Measurements from ENCODE around the gene PLCG1. TPM values are rescaled to one million over a fixed set of nuclear protein-coding genes. Genes with fewer than 3 reads are reported as not detected.

PLCG1 gene
- total and polyA plus RNA-seq, 2 of the 8 experiments (the other 6 are each of a cell fraction or from before 2014, with no cell fraction given), result 103 to 154 TPM

DNA sequence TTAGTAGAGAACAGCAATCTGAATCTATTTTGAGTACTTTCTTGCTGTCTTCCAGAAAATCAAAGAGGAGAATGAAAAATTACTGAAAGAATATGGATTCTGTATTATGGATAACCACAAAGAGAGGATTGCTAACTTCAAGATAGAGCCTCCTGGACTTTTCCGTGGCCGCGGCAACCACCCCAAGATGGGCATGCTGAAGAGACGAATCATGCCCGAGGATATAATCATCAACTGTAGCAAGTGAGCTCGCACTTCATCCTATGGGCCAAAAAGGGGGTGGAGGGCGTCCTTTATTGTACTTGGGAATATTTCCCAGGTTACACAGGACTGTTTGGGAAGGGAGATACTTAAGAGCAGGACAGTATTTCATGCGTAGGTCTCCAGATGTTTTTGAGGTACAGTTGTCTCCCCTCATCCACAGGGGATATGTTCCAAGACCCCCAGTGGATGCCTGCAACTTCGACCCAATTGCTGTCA is 37.3 kb upstream of the PLCG1 start:
- Histone ChIP-seq H3K79me2 (ENCODE audit: control insufficient read depth in 1 of 2, insufficient read depth in 2 of 2, low read length in 2 of 2) (no peaks in the 10 kb centered on the region), H4K20me1 (replicated peaks in 1 of 2; ENCODE audit: control insufficient read depth in 1 of 2, insufficient read depth in 2 of 2, low read length in 2 of 2) (peaks cover 2 to 3% of the 10 kb centered on the region in 2 experiments), H2AFZ (ENCODE audit: low read length) (no peak overlapping the region), H3K4me2 (ENCODE audit: insufficient read depth in 1 of 2, low read depth in 2 of 2, low read length in 2 of 2) (no peak overlapping the region), H3K56ac (replicated peaks; ENCODE audit: insufficient read length, low read depth, low read length) (no peak overlapping the region), H3K4ac (replicated peaks; ENCODE audit: insufficient read length, low read depth, low read length) (no peak overlapping the region), H3K79me1 (ENCODE audit: low read depth, low read length) (no peaks in the 10 kb centered on the region), H3K9me3 (ENCODE audit: insufficient read depth in 2 of 2, low read depth in 1 of 2, low read length in 1 of 2) (no peaks in the 10 kb centered on the region), H2BK120ac (replicated peaks; ENCODE audit: low read depth, low read length) (no peak overlapping the region), H4K5ac (ENCODE audit: insufficient read length, low read depth, low read length) (no peak overlapping the region), H3K23ac (ENCODE audit: insufficient read length) (no peak overlapping the region), H3K4me3 (ENCODE audit: extremely low read depth in 1 of 4, insufficient read depth in 2 of 4, low read depth in 3 of 4, low read length in 4 of 4) (no peak overlapping the region), H3K9ac (replicated peaks in 1 of 4; ENCODE audit: extremely low read depth in 1 of 4, low read depth in 3 of 4, low read length in 3 of 4) (no peak overlapping the region), H4K8ac (ENCODE audit: extremely low read depth, insufficient read depth, low read length) (no peak overlapping the region), H3K14ac (ENCODE audit: insufficient read length) (no peak overlapping the region), H2BK12ac (ENCODE audit: low read depth, low read length) (no peak overlapping the region), H2BK15ac (ENCODE audit: low read length) (no peak overlapping the region), H2BK20ac (ENCODE audit: low read length) (no peak overlapping the region), H3K27me3 (replicated peaks in 1 of 4; ENCODE audit: control insufficient read depth in 3 of 4, extremely low read depth in 1 of 4, insufficient read depth in 3 of 4, low read length in 3 of 4) (no peaks in the 10 kb centered on the region), H2AK5ac (ENCODE audit: low read depth, low read length) (no peak overlapping the region), H2BK5ac (ENCODE audit: low read depth, low read length) (no peak overlapping the region), H3K4me1 (replicated peaks in 1 of 4; ENCODE audit: control insufficient read depth in 3 of 4, insufficient read depth in 4 of 4, low read length in 3 of 4) (no peaks in the 10 kb centered on the region), H3K23me2 (ENCODE audit: low read depth, low read length) (no peaks in the 10 kb centered on the region), H3K18ac (ENCODE audit: extremely low read depth, low read length) (no peak overlapping the region), H3K27ac (ENCODE audit: low read depth, low read length) (no peak overlapping the region), H4K91ac (replicated peaks; ENCODE audit: insufficient read length, low read length) (no peak overlapping the region), H3K36me3 (ENCODE audit: control insufficient read depth in 2 of 4, insufficient read depth in 4 of 4, low read length in 3 of 4) (peaks cover 32 to 81% (median 65%) of the 10 kb centered on the region in 4 experiments)
- WGBS, 2 experiments (ENCODE audit: extremely low coverage in 1 of 2, insufficient coverage in 1 of 2, insufficient read length in 1 of 2, insufficient replicate concordance in 2 of 2, low coverage in 1 of 2, low lambda C conversion rate in 2 of 2, missing lambda C conversion rate in 1 of 2), result 88% methylated on average over 9 of the region's 9 CpGs; no CpG with 5 or more reads in 1 of the 2 experiments
- ChIA-PET POLR2A (ENCODE audit: partially characterized antibody) (no interaction called here), CTCF (ENCODE audit: partially characterized antibody) (interaction anchor here (0.6 to 9.6 kb wide), 3 partner anchors 99 to 132 kb away, joined by 3 to 99 read pairs (median 3); no protein-coding TSS in a partner anchor)
- no peak for DNase-seq (ENCODE audit: low read depth in 1 of 2, low spot score in 2 of 2)
- FAIRE-seq, result no peak
- TF ChIP-seq SAP30 (IDR thresholded peaks at IDR 0.05; ENCODE audit: insufficient read depth, insufficient replicate concordance, low read length) (no peak), CHD2 (IDR thresholded peaks at IDR 0.05; ENCODE audit: low read length) (no peak)
- TF ChIP-seq, protein P1, sequence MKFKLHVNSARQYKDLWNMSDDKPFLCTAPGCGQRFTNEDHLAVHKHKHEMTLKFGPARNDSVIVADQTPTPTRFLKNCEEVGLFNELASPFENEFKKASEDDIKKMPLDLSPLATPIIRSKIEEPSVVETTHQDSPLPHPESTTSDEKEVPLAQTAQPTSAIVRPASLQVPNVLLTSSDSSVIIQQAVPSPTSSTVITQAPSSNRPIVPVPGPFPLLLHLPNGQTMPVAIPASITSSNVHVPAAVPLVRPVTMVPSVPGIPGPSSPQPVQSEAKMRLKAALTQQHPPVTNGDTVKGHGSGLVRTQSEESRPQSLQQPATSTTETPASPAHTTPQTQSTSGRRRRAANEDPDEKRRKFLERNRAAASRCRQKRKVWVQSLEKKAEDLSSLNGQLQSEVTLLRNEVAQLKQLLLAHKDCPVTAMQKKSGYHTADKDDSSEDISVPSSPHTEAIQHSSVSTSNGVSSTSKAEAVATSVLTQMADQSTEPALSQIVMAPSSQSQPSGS (IDR thresholded peaks at IDR 0.05; ENCODE audit: low read length), result no peak
